ENCODE measurements around the gene GALNT10.

Gene GALNT10

DNA sequence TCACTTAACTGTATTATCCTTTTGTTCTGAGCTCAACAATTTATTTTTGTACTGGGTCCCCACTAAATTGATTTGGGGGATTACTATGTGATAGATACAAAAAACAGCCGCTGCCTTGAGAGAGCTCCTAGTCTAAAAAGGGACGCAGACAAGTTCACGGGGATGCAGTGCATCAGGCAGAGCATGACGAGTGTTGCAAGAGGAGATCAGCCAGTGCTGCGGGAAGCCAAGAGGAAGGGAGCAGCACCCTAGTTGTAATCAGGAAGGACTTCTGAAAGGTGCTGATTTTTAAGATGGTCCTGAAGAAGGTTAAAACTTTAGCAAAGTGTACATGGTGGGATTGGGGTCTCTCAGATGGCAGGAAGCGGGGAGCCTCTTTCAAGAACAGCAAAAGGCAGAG lies 15.8 kb downstream of the GALNT10 start:
- Mint-ChIP-seq H3K4me3 (no peak overlapping the region), H3K27me3 (no peaks in the 10 kb centered on the region), H3K9me3 (ENCODE audit: low read depth) (no peaks in the 10 kb centered on the region), H3K4me1 (ENCODE audit: low read depth) (peaks cover 39% of the 10 kb centered on the region), H3K36me3 (peaks cover 20% of the 10 kb centered on the region), H3K27ac (no peak overlapping the region)

DNA sequence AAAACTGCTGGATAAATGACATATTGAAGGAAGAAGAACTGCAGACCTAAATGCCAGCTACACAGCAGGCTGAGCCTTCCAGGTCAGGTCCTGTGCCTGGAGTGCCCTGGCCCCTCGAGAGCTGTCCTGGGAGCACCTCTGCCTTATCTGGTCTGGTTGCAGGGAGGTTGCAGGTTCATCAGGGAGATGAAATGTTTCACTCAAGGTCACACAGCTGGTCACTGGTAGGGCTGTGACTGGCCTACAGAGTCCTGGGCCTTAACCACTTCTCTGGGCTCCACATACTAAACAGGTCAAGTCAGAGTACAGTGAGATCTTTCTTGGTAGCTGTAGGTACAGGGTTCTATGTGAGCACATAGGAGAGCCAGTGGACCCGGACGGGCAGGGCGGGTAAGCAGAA lies 16.7 kb downstream of the GALNT10 start:
- H3K4me3 Mint-ChIP-seq: no peak overlapping the region
- peaks cover 26% of the 10 kb centered on the region for H3K36me3 Mint-ChIP-seq
- H3K27me3 Mint-ChIP-seq: no peaks in the 10 kb centered on the region
- H3K27ac Mint-ChIP-seq: no peak overlapping the region
- peaks cover 30% of the 10 kb centered on the region for H3K4me1 Mint-ChIP-seq (ENCODE audit: low read depth)
- H3K9me3 Mint-ChIP-seq (ENCODE audit: low read depth): no peaks in the 10 kb centered on the region

DNA sequence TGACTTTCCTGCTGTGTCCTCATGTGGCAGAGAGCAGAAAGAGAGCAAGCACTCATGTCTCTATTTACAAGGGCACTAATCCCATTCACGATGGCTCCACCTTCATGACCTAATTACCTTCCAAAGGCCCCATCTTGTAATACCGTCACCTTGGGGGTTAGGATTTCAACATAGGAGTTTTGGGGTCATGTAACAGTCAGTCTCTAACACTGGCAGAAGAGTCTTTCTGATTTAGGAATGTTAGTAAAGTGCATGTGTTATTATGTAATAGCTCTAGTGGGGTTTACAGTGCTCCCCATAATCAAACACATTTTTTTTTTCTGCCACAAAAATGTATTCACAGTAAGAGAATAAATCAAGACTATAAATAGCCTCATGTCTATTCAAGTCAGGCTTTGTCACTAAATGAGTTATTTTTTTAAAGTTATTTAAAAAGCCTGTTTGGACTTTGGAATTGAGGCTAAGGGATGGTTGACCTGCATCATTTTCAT lies 19.1 kb downstream of the GALNT10 start:
- H3K27ac Mint-ChIP-seq: no peak overlapping the region
- H3K4me3 Mint-ChIP-seq: no peak overlapping the region
- no peaks in the 10 kb centered on the region for H3K9me3 Mint-ChIP-seq (ENCODE audit: low read depth)
- peaks cover 22% of the 10 kb centered on the region for H3K4me1 Mint-ChIP-seq (ENCODE audit: low read depth)
- peaks cover 23% of the 10 kb centered on the region for H3K36me3 Mint-ChIP-seq
- H3K27me3 Mint-ChIP-seq: no peaks in the 10 kb centered on the region

DNA sequence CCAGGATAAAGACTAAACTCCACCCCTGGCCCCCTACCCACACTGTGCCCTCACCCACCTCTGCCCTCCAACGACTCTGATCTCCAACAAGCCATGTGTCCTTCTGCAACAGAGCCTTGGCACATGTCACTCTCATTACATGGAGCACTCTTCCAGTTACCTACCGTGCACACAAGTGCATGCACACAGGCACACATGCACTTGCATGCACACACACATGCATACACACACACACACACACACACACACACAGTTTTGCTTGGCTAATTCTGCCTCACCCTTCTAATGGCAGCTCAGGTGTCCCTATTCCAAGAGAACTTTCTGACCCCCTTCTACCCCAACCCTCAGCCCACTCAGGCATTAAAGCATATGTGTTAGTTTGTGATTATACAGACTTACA lies 19.6 kb downstream of the GALNT10 start:
- H3K4me1 Mint-ChIP-seq (ENCODE audit: low read depth): peaks cover 26% of the 10 kb centered on the region
- H3K27me3 Mint-ChIP-seq: no peaks in the 10 kb centered on the region
- H3K36me3 Mint-ChIP-seq: peaks cover 23% of the 10 kb centered on the region
- H3K4me3 Mint-ChIP-seq: no peak overlapping the region
- no peaks in the 10 kb centered on the region for H3K9me3 Mint-ChIP-seq (ENCODE audit: low read depth)
- no peak overlapping the region for H3K27ac Mint-ChIP-seq

DNA sequence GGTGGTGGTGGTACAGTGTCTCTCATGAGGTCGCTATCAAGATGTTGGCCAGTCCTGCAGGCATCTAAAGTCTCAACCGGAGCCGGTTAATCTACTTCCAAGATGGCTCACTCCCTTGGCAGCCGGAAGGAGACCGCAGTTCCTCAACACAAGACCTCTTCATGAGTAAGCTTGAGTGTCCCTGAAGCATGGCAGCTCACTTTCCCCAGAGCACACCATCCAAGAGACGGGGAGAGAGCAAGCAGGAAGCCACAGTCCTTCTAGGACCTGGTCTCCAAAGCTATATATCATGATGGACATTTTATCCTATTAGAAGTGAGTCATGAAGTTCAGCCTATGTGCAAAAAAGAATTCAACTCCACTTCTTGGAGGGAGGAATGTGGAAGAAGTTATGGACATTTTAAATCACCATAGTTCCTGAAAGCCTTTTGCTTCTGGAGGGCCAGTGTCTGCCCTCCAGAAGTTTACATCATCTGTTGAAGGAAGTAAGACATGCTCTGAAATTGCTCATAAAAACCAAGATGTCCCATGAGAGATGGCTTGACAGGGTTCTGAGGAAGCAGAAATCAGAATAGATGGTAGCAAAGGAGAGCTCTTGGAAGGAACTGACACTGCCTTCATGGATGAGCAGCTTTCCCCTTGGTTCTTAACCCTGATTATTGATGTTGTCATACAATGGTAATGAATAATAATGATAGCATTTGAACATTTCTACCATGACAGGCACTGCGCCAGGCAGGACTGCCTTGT lies 21.3 kb downstream of the GALNT10 start:
- Mint-ChIP-seq H3K4me3 (no peak overlapping the region), H3K4me1 (ENCODE audit: low read depth) (peaks cover 27% of the 10 kb centered on the region), H3K27ac (no peak overlapping the region), H3K9me3 (ENCODE audit: low read depth) (no peaks in the 10 kb centered on the region), H3K36me3 (peaks cover 23% of the 10 kb centered on the region), H3K27me3 (no peaks in the 10 kb centered on the region)

DNA sequence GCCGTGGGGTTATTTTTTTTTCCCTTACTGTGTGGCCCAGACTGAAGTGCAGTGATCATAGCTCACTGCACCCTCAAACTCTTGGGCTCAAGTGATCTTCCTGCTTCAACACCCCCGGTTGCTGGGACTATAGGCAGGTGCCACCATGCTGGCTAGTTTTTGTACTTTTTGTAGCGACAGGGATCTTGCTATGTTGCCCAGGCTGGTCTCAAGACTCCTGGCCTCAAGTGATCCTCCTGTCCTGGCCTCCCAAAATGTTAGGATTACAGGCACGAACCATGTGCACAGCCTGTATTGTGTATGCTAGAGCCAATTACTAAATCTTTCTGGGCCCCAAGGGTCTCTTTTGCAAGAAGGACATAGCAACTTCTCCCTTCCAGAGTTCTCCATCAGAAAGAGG lies 23.1 kb downstream of the GALNT10 start:
- Mint-ChIP-seq H3K27ac (no peak overlapping the region), H3K4me1 (ENCODE audit: low read depth) (peaks cover 39% of the 10 kb centered on the region), H3K4me3 (no peak overlapping the region)

DNA sequence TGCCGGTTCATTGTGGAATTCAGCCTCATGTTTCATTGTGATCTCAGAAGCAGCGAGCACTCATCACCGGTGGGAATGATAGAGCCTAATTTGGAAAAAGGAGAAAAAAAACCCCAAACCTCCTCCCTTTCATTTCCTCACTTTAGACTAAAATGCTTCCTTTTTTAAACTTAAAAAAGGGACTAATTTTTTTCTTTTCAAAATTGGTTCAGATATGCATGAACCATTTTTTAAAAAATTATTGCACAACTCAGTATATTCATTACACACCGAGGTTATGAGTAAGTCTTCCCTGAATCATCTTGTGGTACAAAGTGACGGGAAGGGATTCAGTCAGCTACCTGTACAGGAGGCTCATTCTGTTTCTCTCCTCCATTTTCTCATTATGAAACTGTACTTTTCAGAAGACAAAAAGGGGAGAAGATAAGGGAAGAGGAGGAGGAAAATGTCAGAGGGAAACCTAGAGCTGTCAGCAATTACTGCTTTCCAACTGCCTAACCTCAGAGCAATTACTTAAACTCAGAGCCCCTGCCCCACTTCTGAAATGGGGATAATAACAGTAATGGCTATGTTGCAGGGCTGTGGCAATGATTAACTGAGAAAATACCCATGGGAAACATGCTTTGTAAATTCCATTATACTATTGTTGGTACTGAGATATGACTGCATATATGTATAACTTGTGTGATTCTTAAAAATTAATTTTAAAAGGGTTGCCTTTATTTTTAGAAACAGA lies 24.0 kb downstream of the GALNT10 start:
- H3K36me3 Mint-ChIP-seq: peaks cover 12% of the 10 kb centered on the region
- H3K4me1 Mint-ChIP-seq (ENCODE audit: low read depth): peaks cover 42% of the 10 kb centered on the region

More for the DNA sequence above, 23.1 kb downstream of the GALNT10 start:
- Mint-ChIP-seq H3K9me3 (ENCODE audit: low read depth) (no peaks in the 10 kb centered on the region), H3K36me3 (peaks cover 19% of the 10 kb centered on the region), H3K27me3 (no peaks in the 10 kb centered on the region)

DNA sequence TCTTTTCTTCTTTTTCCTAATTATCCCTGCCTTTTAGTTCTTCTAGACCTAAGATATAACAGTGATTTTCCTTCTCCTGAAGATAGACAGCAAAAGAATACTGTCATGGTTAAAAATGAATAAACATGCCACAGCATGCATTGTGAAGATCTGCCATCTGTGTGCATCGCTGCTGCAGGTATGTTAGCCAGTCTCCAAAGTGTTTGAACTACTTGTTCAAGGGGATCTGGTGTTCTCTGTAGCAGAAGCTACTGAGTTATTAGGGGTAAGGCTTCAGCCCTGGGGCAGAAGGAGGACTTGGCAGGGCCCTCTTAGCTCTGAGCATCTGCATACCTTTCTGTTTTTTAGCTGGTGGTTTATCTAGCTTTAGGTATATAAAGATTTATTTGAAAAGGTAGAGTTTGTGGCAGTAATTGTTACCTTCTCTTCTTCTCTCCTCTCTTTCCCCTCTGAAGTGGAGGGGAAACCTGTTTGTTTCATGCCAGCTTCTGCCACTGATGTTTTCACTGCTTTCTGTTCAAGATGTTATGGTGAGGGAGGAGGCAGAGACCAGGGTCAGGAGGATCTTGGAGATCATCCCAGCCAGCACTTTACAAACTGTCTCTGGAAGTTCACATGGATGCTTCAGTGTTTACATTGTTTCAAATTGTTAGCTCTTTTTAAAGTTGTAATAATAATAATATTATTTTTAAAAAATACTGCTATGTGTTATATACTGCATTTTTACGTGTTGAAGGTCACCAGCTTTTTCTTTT lies 25.2 kb downstream of the GALNT10 start:
- H3K36me3 Mint-ChIP-seq: peaks cover 14% of the 10 kb centered on the region

More for the DNA sequence above, 24.0 kb downstream of the GALNT10 start:
- Mint-ChIP-seq H3K9me3 (ENCODE audit: low read depth) (no peaks in the 10 kb centered on the region), H3K4me3 (peak overlapping the region; percentile 2), H3K27ac (peak overlapping the region; percentile 23), H3K27me3 (no peaks in the 10 kb centered on the region)

DNA sequence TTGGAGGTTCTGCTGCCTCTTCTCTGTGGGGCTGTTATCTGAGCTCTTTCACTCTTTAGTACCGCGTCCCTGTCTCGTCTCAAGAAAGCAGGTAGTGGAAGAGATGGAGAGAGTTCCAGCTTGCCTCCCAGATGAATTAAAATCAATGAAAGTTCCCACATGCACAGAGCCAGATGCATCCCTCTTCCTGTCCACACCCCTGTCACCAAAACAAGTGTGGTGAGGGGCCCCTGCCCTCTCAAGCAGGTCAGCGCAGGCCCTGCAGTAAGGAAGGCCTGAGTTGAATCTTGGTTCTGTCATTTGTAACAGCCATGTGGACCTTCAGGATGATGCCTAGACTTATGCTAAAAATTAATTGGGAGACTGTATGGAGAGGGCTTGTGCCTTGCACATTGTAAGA lies 26.9 kb downstream of the GALNT10 start:
- no peaks in the 10 kb centered on the region for H3K27me3 Mint-ChIP-seq
- no peak overlapping the region for H3K4me3 Mint-ChIP-seq
- H3K9me3 Mint-ChIP-seq (ENCODE audit: low read depth): no peaks in the 10 kb centered on the region
- H3K36me3 Mint-ChIP-seq: peaks cover 6% of the 10 kb centered on the region
- no peak overlapping the region for H3K27ac Mint-ChIP-seq
- peaks cover 60% of the 10 kb centered on the region for H3K4me1 Mint-ChIP-seq (ENCODE audit: low read depth)

More for the DNA sequence above, 25.2 kb downstream of the GALNT10 start:
- H3K4me1 Mint-ChIP-seq (ENCODE audit: low read depth): peaks cover 44% of the 10 kb centered on the region
- no peaks in the 10 kb centered on the region for H3K27me3 Mint-ChIP-seq
- no peaks in the 10 kb centered on the region for H3K9me3 Mint-ChIP-seq (ENCODE audit: low read depth)
- no peak overlapping the region for H3K27ac Mint-ChIP-seq
- H3K4me3 Mint-ChIP-seq: no peak overlapping the region

DNA sequence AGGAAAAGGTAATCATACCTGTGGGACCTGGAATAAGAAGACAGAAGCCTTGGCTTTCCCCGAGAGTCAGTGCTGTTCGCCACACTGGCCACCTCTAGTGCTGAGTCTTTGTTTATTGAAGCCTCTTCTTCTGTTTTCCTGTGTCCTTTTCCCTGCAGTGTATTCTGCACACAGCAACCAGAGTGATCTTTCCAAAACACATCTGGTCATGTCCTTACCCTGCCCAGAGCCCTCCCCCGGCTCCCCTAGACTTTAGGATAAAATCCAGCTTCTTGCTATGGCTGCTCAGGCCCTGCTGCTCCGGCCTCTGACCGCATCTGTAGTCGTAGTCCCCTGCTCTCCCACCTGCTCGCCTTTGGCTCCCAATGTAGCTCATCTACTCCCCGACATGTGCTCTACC lies 28.3 kb downstream of the GALNT10 start:
- Mint-ChIP-seq H3K4me1 (ENCODE audit: low read depth) (peaks cover 63% of the 10 kb centered on the region), H3K27me3 (no peaks in the 10 kb centered on the region), H3K27ac (peak overlapping the region; percentile 62)

DNA sequence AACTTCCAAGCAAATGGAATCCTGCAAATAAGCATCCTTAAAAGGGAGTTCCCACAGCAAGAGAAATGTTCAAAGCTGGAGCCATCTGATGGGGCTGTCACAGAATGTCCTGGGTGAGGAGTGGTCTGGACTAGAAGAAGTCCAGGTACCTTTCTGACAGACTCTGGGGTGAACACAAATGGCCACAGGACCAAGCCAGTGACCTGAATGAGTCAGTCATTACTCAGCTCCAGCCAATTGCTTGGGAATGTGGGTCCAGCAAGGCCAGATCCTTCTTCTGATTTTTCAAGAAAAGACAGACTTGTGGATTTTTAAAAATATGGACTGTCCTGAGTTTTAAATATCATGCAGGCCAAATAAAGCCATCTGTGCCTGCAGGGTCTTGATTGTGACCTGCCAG lies 30.1 kb downstream of the GALNT10 start:
- peaks cover 9% of the 10 kb centered on the region for H3K36me3 Mint-ChIP-seq
- no peaks in the 10 kb centered on the region for H3K9me3 Mint-ChIP-seq (ENCODE audit: low read depth)
- H3K4me3 Mint-ChIP-seq: no peak overlapping the region
- no peaks in the 10 kb centered on the region for H3K27me3 Mint-ChIP-seq
- H3K27ac Mint-ChIP-seq: peak overlapping the region; percentile 92
- peaks cover 52% of the 10 kb centered on the region for H3K4me1 Mint-ChIP-seq (ENCODE audit: low read depth)

More for the DNA sequence above, 28.3 kb downstream of the GALNT10 start:
- H3K9me3 Mint-ChIP-seq (ENCODE audit: low read depth): no peaks in the 10 kb centered on the region
- H3K36me3 Mint-ChIP-seq: peaks cover 9% of the 10 kb centered on the region
- H3K4me3 Mint-ChIP-seq: no peak overlapping the region

DNA sequence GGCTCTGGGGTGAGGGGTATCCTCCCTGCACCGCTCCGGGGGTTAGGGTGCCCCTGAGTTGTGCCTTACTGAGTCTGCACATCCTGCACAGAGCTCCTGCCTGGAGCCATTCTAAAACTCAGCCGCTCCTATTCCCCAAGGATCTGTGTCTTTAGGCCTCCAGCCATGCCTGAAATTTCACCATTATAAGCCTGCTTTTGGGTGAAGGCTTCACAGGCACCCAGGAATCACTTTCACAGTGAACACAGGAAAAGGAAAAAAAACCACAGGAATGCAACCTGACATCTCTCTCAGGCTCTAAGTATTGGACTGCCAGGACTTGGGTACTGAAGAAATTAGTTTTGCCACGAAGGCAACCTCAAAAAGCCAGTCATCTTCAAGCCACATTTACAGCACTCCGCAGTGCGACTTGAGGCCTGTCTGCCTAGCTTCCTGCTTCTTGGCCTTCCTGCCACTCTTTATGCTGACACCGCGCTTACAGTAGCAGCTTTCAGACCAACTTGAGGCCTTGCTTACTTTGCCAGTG lies 30.9 kb downstream of the GALNT10 start:
- peaks cover 11% of the 10 kb centered on the region for H3K36me3 Mint-ChIP-seq
- H3K9me3 Mint-ChIP-seq (ENCODE audit: low read depth): no peaks in the 10 kb centered on the region
- H3K4me3 Mint-ChIP-seq: no peak overlapping the region
- H3K4me1 Mint-ChIP-seq (ENCODE audit: low read depth): peaks cover 49% of the 10 kb centered on the region
- peak overlapping the region; percentile 92 for H3K27ac Mint-ChIP-seq
- no peaks in the 10 kb centered on the region for H3K27me3 Mint-ChIP-seq

DNA sequence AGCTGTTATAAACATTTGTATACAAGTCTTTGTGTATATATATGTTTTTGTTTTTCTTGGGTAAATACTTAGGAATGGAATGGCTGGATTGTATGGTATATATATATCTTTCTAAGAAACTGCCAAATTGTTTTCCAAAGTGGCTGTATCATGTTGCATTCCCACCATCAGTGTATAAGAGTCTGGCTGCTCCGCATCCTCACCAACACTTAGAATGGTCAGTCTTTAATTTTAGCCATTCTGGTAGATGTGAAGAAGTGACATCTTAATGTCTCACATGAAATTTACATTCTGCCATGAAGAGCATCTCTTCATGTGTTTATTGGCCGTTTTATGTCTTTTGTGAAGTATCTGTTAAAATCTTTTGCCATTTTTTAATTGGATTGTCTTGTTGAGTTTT lies 31.9 kb downstream of the GALNT10 start:
- peak overlapping the region; percentile 92 for H3K27ac Mint-ChIP-seq
- no peak overlapping the region for H3K4me3 Mint-ChIP-seq
- no peaks in the 10 kb centered on the region for H3K27me3 Mint-ChIP-seq
- peaks cover 41% of the 10 kb centered on the region for H3K4me1 Mint-ChIP-seq (ENCODE audit: low read depth)
- H3K9me3 Mint-ChIP-seq (ENCODE audit: low read depth): peaks cover 3% of the 10 kb centered on the region
- H3K36me3 Mint-ChIP-seq: peaks cover 18% of the 10 kb centered on the region

DNA sequence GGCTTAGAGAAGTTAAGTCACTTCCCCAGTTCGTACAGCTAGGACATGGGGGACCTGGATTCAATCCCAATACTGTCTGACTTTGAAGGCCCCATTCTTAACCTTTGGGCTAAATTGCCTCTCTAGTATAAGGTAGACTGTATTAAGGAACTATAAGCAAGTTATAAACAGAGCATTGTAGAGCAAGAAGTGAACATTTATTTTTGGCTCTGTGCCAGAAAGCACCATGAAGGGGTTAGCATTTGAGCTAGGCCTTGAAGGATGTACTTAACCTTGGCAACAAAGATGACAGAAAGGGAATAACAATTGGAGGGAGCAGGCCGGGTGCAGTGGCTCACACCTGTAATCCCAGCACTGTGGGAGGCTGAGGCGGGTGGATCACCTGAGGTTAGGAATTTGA lies 32.8 kb downstream of the GALNT10 start:
- H3K27me3 Mint-ChIP-seq: no peaks in the 10 kb centered on the region
- peaks cover 26% of the 10 kb centered on the region for H3K36me3 Mint-ChIP-seq
- H3K27ac Mint-ChIP-seq: no peak overlapping the region
- H3K4me3 Mint-ChIP-seq: no peak overlapping the region
- H3K4me1 Mint-ChIP-seq (ENCODE audit: low read depth): peaks cover 38% of the 10 kb centered on the region
- H3K9me3 Mint-ChIP-seq (ENCODE audit: low read depth): peaks cover 8% of the 10 kb centered on the region

DNA sequence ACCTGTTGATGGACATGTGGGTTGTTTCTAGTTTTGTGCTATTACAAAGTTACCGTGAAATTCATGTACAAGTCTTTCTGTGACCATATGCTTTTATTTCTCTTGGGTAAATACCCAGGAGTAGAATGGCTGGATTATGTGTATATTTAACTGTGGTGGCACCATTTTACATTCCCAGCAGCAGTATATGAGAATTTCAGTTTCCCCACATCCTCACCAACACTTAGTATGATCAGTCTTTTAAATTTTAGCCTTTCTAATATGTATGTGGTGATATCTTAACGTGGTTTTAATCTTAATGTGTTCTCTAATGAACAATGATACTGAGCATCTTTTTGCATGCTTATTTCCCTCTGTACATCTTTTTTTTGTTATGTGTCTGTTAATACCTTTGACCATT lies 36.6 kb downstream of the GALNT10 start:
- no peak overlapping the region for H3K4me3 Mint-ChIP-seq
- peaks cover 34% of the 10 kb centered on the region for H3K4me1 Mint-ChIP-seq (ENCODE audit: low read depth)
- no peak overlapping the region for H3K27ac Mint-ChIP-seq
- H3K36me3 Mint-ChIP-seq: peaks cover 29% of the 10 kb centered on the region
- H3K27me3 Mint-ChIP-seq: no peaks in the 10 kb centered on the region
- H3K9me3 Mint-ChIP-seq (ENCODE audit: low read depth): peaks cover 8% of the 10 kb centered on the region

Data from activated naive CD8-positive, alpha-beta T cell (primary cell).